22Rv1 (cell line): ENCODE data around the gene KCNA10.

Experiments
- H3K27ac ChIP-seq: fragments of 450-650 bp; 2 replicates; pipeline ENCODE4 v1.5.1; 2017
- ZFX ChIP-seq: fragments of 450-650 bp; IDR thresholded peaks from 2 replicates; pipeline ENCODE4 v1.6.1; 2017; ENCODE audit warnings: antibody characterized with exemption, borderline replicate concordance

KCNA10 gene

GRCh38 chr1:110471131-110471530 lies 47.8 kb downstream of the KCNA10 start:
- no peak overlapping the region for H3K27ac ChIP-seq
- TF ChIP-seq ZFX: no peak
